NCI-H2081 treated with DMSO at 0.1 percent for 48 hours (cell line): ENCODE results near the gene HOXB8.
A peak's percentile ranks its signal among the peaks of the same experiment; 100 is the strongest.

Experiments
- DNase-seq: peaks from one replicate; lab custom pipeline; 2025; lab: John Stamatoyannopoulos, UW

HOXB8 gene

DNA sequence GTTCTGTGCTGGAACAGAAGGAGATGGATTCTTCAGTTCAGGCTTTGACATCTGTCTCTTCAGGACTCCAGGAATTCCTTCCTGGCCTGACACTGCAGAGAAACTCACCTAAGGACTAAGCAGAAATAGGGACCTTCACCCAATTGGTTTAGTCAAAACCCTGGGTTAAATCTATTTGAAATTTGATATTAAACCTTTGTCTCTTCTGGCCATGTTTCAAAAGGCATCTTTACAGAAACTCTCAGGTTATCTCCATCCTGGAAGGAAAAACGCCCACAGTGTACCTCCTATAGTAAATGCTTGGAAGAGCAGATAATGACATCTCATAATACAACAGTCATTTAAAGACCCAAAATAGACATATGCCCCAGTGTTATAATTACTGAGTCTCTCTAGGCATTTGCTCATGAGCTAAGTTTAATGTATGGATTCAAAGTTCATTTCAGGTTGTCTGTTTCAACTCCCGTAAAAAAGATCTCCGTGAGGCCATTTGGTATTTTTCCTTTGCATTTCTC, 31.3 kb downstream of the HOXB8 start:
- DNase-seq, result no peak

DNA sequence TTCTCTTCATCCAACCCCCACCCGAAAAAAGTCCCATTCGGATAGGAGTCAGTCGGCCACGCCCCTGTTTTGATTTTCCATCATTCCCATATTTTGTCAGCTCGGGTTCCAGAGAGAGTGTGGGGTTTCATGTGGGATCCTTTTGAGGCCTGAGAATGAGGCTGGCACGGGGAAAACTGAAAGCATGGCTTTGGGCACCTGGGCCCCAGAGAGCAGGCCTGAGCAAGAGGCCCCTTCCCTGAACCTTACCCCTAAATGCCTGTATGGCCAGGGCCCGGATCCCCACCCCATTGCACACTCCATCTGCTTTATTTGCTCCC, 32.4 kb downstream of the HOXB8 start:
- no peak for DNase-seq

DNA sequence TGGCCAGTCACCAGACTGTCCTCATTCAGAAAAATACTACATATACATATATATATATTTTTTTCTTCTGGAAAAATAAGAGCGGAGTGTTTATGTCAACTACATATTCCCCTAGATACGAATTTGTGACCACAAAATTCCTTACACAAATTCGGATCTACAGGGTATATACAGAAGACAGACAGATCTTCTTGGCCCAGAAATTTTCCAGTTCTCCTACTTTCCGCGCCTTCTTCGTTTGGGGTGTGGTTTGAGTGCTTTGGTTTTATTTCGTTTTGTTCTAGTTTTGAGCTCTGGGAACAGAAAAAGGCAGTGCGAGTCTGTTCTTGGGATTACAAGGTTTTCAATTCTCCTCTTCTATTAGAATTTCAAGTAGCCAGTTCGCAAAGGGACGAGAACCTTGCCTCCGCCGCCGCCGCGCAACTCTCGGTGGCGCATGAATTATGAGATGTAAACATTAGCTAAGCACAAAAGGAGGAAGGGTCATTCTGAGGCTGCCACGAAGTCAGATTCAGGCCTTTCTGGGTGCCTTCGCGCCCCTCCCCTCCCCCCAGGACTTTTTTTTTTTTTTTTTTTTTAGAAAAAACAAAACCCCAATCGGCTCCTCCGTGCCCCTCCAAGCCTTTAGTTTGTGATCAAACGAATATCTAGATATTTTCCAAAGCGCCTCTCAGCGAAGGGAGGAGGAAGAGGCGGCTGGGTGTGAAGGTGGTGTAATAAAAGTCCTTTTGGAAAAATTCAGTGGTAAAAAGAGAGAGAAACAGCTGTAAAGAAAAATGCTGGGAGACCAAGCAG, 35.1 kb downstream of the HOXB8 start:
- DNase-seq, result no peak

GRCh38 chr17:48579471-48579759, 35.7 kb downstream of the HOXB8 start:
- DNase-seq, result no peak

DNA sequence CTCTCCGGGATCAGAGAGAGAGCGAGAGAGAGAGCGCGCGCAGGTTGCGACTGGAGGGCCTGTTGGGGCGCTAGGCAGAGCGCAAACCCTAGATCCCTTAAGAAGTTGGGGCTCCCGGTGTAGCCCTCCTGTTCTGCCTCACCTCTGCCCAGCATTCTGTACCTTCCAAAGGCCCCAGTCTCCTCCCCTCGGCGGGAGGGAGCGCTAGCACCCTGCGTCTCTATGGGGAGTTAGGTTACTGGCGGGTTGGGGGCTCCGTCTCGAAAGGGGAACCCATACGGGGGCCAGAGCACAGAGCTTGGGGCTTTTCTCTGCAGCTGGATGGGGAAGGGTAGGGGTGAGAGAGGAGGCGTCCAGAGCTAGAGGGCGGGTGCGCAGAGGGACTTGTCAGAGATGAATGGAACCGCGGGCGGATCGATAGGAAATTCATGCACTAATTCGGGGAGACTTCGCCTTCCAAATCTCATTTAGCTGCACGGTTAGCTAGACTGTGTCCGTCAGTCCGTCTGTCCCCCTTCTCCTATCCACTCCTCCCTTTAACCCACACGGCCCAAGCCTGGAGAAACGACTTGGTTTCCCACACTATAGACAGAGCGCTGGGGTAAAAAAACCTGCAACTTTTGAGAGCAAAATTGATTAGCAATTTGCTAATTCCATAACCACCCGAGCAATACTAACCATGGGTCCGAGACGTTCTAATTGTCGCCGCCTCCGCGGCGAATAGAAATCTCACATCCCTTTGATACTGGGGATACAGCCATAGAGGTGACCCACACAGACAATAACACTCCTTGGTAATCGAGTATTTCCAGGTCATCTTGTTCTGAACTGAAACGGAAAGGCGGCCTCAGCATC, 36.2 kb downstream of the HOXB8 start:
- no peak for DNase-seq

DNA sequence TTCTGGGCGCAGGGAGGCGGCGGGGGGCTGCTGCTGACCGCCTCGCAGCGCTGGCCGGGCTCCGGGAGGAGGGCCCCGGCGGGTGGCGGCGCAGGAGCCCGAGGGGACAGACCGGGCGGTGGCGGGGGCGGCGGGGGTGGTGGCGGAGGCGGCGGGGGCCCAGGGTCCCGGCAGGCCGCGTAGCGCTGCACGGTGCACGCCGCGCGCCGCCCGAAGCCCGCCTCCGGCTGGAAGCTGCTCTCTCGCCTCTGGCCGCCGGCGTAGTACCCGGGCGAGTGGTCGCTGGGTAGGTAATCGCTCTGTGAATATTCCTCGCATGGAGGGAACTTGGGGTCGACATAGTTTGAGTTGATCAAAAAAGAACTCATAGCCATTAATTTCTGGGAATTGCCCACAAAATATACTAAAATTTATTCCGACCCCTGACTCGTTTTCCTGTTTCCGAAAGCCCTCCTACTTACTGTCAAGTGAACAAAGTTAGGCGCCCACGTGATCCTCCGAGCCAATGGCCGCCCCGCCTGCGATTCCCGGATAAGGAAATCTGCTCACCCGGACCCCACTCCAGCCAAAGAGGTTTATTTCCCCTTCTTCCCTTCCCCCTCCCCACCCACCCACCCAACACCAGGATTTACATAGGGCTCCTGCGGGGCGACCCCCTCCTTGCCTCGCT, 37.0 kb downstream of the HOXB8 start, which contains the start of gene HOXB4:
TSS of gene HOXB4 (minus strand) at position 405 of the 670 bp plus-strand sequence. CDS start at position 374, 31 bp downstream.
- DNase-seq, result peak; percentile 80

DNA sequence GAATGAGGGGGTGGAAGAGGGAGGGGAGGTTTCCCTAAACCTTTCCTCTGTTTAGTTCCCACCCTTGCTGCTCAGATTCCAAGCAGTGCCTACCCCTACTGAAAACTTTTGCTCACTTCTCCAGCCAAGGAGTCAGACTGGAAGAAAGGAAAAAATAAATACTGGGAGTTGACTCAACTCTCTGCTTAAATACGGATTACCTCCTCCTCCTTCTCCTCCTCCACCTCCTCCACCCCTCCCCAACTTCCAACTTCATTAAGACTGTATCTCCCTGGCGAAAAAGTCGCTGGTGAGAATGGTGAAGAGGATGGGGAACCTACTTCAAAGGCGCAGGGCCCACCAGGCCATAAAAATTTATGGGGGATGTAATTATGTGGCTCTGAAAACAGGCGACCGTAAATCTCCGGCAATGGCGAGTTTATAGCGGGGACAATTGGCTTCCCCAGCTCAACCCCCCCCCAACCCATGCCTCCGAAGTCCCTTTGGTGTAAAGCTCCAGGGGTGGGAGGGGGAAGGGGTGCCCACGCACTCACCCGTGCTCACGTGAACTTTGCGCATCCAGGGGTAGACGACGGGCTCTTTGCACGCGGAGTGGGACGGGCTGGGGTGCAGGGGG, 37.7 kb downstream of the HOXB8 start:
- no peak for DNase-seq

DNA sequence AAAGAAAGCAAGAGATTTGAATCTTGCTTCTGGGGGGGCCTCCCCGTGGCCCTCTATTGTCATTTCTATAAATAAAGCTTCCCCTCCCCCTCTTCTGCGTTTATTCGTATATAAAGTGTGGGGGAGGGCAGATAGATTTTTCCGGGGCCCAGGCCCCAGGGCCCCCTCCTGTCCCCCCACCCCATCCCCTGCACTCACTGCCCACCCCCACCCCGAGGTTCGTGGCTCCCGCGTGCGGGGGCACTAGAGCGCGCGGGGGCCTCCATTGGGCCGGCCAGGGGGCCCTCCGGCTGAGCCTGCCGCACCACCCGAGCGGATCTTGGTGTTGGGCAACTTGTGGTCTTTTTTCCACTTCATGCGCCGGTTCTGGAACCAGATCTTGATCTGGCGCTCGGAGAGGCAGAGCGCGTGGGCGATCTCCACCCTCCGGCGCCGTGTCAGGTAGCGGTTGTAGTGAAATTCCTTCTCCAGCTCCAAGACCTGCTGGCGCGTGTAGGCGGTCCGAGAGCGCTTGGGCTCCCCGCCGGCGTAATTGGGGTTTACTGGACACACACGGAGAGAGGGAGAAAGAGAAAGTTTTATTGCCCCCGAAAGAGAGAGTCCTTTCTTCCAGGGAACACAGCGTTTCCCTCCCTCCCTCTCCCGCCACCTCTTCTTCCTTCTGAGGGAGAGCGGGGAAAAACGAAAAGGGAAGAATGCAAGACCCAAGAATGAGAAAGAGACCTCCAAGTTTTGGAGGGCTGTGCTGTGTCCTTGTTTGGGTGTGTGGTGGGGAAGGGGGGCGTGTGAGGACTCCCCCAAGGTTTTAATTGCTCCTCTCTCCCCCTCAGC, 38.4 kb downstream of the HOXB8 start:
- DNase-seq, result no peak

- DNase-seq, result no peak
Measured at GRCh38 chr17:48575673-48576478, 39.2 kb downstream of the HOXB8 start.

DNA sequence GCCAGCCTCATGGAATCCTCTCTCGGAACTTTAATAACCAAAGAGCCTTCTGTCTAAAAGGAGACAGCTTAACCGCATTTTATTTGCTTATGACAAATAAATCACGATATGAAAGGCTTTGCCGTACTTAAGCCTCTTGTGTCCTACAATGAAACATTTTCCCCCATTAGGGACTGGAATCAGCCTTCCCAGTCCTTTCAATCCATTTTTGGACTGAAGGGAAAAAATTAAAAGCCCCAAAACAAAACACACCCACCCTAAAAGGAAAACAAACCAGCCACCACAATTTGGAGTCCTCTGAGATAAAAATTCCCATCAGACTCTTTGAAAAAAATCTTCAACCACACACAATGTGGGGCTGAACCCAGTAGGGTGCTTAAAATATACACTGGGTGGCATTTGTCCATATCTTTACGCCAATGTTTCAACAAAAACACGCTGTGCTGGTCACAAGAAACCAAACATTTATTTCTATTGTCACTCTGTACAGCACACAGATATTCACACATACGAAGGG, 40.0 kb downstream of the HOXB8 start:
- DNase-seq, result peak; percentile 46

DNA sequence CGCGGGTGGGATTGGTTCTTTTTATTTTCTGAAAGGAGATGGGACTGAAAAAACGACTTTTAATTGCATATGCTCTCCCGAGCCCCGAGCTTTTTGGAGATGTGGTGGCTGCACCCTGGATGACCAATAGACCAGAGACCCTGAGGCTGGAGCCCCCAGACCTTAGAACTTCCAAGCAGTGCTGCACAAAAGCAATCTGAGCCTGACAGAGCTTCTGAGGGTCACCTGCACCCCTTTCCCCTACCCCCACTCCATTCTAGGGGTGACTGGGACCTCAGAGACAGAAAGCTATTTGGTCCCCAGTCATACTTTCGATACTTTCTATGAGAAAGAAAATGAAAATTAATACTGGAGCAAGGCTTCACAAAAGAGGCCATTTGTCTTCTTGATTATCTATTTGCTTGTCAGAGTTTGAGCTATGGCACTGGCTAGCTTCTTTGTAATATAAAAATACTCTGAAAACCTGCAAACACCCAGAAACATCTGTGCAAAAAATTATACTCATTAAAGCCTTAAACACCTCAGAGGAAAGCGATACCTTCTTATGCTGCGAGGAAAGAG, 40.5 kb downstream of the HOXB8 start:
- DNase-seq, result no peak

DNA sequence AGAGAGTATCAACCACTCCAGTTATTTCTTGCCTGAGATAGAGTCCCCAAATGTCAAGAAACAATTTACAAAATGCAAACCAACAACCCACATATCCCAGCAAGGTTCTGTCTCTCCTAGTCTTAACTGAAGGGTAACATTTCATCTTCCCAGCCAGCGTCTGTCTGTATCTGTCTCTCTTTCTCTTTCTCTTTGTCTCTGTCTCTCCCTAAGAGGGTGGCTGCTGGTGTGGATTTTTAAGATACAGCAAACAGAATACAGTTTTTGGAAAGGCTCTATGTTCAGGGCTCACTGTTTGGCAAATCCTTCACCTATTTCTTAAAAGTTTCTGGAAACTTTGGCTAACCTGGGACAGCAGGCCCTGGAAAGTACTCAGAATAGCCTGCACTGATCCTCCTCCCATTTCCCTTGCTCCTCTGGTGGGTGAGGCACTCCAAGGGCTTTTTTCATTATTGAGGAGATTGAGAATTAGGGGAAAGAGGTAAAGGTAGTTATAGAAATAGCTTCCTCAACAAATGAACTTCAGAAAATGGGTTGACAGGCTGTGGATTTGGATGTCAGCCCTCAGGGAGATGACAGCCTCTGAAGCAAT, 43.2 kb downstream of the HOXB8 start:
- DNase-seq, result no peak

DNA sequence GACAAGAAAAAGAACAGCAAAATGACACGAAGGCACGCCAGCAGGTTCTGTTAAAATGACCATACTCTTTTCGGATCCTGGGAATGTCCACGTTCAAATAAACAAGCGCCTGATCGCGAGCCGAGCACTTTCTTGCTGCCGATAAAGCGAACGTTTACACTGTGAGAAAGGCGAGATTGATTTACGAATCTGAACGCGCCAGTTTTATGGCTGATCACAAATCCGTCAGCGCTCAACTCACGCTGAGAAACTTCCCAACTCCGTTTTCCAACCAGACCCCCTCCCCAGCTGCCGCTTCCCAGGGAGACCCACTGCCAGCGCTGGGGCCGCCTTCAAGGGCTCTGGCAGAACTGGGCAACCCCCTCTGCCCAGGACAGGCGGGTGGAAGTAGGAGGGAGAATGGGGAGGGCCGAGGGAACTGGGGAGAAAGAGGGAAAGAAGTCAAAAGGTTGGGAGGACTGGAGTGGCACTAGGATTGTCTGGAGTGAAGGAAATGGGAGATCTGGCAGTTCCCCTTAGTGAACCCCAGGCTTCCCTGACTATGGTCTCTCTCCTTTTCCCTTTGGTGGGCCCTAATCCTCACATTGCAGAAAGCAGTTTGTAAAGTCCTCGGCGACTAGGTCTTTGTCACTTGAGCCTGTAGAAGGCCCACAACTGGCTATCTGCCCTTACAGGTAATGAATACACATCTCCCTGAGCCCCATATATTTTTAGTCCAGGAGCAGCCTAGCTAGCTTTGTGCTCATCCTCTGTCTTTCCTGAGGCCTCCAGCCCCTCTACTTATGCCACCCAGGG, 43.9 kb downstream of the HOXB8 start:
- DNase-seq, result no peak

DNA sequence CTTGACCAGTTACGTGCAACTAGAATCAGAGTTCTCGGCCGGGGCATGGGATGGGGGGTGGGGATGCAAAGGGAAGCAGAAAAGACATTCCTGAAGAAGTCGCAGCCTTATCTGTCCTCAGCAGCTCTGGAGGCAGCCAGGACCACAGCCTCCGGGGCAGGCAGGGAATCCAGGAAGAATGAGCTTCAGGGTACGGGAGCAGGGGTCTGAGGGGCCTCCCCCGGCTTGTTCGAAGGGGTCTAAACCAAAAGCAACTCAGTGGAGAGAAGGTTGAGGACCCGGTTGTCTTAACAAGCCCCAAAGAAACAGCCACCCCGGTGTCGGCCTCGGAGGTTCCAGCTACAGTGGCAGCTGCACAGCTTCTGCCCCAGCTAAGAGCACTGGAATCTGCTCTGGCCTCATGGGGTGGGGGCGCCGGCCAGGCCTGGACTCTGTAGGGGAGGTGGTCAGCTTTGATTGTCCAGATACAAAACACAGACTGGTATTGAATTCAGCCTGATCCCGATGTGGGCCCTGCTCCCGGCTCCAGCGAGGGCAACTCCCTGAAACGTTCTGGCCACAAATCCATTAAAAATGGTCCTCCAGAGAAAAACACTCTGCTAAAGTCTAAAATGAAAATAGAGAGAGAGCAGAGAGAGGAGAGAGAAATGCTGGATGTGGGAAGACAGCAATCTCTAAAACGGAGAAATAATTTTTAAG, 44.6 kb downstream of the HOXB8 start:
- no peak for DNase-seq

GRCh38 chr17:48569674-48570324, 45.3 kb downstream of the HOXB8 start:
- no peak for DNase-seq

DNA sequence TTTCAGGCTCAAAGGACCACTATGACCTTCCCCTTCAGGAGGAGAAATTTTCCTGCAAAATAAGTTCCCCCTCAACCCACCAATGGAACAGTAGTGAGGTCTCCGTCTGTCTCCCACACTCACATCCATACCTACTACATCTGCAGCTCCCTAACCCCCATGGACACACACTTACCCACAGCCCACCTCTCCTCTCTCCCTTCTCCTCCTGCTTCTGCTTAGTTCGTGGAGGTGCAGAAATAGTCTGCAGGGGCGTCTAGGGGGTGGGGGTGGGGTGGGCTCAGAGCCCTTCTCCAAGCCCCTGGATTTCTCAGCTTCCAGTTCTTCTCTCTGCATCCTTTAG, 45.9 kb downstream of the HOXB8 start:
- DNase-seq, result no peak

DNA sequence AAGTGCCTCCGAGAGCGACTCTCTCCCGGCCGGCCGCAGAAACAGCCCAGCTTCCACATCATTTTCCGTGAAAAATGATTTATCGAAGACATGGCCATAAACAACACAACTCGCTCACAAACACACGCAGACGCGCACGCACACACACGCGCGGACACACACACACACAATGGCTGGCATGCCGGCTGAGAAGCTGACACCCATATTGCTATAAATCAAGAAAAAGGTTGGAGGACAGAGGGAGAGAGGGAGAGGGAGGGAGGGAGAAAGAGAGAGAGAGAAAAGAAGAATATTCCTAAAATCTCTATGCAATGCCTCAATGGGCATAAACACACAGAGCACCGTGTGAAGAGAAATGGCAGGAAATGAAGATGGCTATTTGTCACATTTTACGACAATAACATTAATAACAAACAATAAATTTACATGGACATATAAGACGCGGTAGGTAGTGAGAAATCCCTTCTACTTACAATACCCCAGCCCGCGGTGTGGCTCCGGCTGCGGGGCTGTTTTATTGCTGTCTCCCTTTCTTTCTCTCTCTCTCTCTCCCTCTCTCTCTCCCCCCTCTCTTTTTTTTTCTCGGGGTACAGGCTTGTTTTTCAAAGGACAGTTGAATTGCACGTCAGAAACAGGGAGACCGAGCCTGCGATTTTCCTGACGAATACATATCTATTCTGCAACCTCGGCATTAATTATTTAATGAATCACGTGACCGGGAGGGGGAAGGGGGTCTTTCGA, 46.4 kb downstream of the HOXB8 start:
- no peak for DNase-seq
